Heart left ventricle (tissue), 16 donors: ENCODE data around the gene BRSK1. TPM values are rescaled to one million over a fixed set of nuclear protein-coding genes. Genes with fewer than 3 reads are reported as not detected.

ENCODE experiments used
- ATAC-seq, 4 donors: fragments of 200-7000 bp; cut with Tn5 transposase; one replicate each; pipeline ENCODE4 v1.9.1; 2020 to 2022; ENCODE audit warnings: moderate library complexity in 4 of 4, mild to moderate bottlenecking in 3 of 4, moderate number of reproducible peaks in 1 of 4
- DNase-seq, 5 donors: peaks; one replicate each; pipeline ENCODE4 v3.0.0-alpha.2; 2020
- H3K27ac ChIP-seq, 12 donors: fragments of 200-600 bp; sonication (generic) in 4 of 12; one replicate each; pipeline versions ENCODE4 v1.5.0 to v1.8.0; 2016 to 2022; ENCODE audit warnings: mild to moderate bottlenecking in 2 of 12
- H3K27me3 ChIP-seq, 9 donors: fragments of 200-600 bp; sonication (generic) in 2 of 9; one replicate each; pipeline versions ENCODE4 v1.5.1 to v1.8.0; 2016 to 2022; ENCODE audit warnings: mild to moderate bottlenecking in 3 of 9
- H3K36me3 ChIP-seq, 9 donors: fragments of 200-600 bp; sonication (generic) in 2 of 9; one replicate each; pipeline versions ENCODE4 v1.5.0 to v1.8.0; 2018 to 2022; ENCODE audit warnings: mild to moderate bottlenecking in 2 of 9
- H3K4me1 ChIP-seq, 12 donors: fragments of 200-600 bp; sonication (generic) in 4 of 12; one replicate each; pipeline versions ENCODE4 v1.5.0 to v1.8.0; 2016 to 2022; ENCODE audit warnings: mild to moderate bottlenecking in 3 of 12
- H3K4me3 ChIP-seq, 12 donors: fragments of 200-600 bp; sonication (generic) in 4 of 12; one replicate each; pipeline versions ENCODE4 v1.5.0 to v1.8.0; 2017 to 2022; ENCODE audit warnings: mild to moderate bottlenecking in 9 of 12, moderate library complexity in 4 of 12
- H3K9me3 ChIP-seq, 12 donors: fragments of 200-600 bp; sonication (generic) in 4 of 12; one replicate each; pipeline versions ENCODE4 v1.5.0 to v1.8.0; 2016 to 2022; ENCODE audit warnings: mild to moderate bottlenecking in 1 of 12
- CTCF ChIP-seq, 12 donors: fragments of 200-600 bp; sonication (generic) in 4 of 12; IDR thresholded peaks; one replicate each; pipeline versions ENCODE4 v1.5.0 to v1.8.0; 2018 to 2022; ENCODE audit warnings: antibody characterized with exemption in 12 of 12, mild to moderate bottlenecking in 5 of 12
- POLR2A ChIP-seq, 2 donors: fragments of 450-650 bp; IDR thresholded peaks; one replicate each; pipeline ENCODE4 v1.6.1; 2017; ENCODE audit warnings: antibody characterized with exemption in 2 of 2, mild to moderate bottlenecking in 2 of 2, moderate library complexity in 2 of 2
- WGBS, 4 donors: extraction: QIAGEN DNeasy Blood & Tissue Kit in 2 of 4; methylation state at CpG; one replicate each; pipeline versions ENCODE4 v1.1.5 to v1.1.7; 2013 to 2018; 5-methylcytosine and 5-hydroxymethylcytosine counted together
- intact Hi-C, 10 donors: fragments of 100-400 bp; cut with DNase I; formaldehyde crosslinking; loops; one replicate each; pipeline versions ENCODE4 v1.11.1 to v1.14.2; 2022
- microRNA-seq, 4 donors: library from miRNA; unstranded; fragments of <30 nt; microRNA quantifications; one replicate each; pipeline versions ENCODE4 to v1.2.0, GENCODE V29; 2017 to 2020
- polyA plus RNA-seq, 2 donors: library from polyadenylated mRNA; stranded (reverse); fragments of 200-250 nt; gene quantifications; one replicate each; pipeline ENCODE4 v1.2.3, GENCODE V29; 2013
- total RNA-seq, 9 donors: library from RNA; depleted of rRNA in 2 of 9; stranded (reverse); fragments of >200 nt in 2 of 9; fragmentation: NEBNext Ultra II Directional in 3 of 9; extraction: Animal tissue kit (Norgen Biotek cat#: 25700) in 3 of 9; gene quantifications; one replicate each; pipeline versions ENCODE4 v1.1.0 to v1.2.4, GENCODE V29; 2016 to 2023
- donor health status: ischemic (EF 13 %, LVEDD 7.1; RV severe dilation, severe dysfunction).
- donor health status: healthy with polysubstance abuse.
- donor health status: DM: no; HTN: yes; CAD: no.
- donor health status: DM: no; HTN: no; CAD: no.
- donor health status: ischemic (EF 25% LVEDD 6.9; RV normal size, moderate dysfunction).
- donor health status: ischemic (EF 25% LVEDD 5.7; RV mildly dilated, moderate dysfunction).
- donor health status: healthy.
- donor health status: DM: yes; HTN: yes; CAD: no.
- donor health status: ischemic (EF 35%, LVEDD 5.7; RV mildly dilated, moderate dysfunction).
- donor health status: nonischemic (EF 11% LVEDD 7.7; RV severe dilation, severe dysfunction).
- donor health status: DM: yes; HTN: yes; CAD: no.
- donor health status: PGD.
- donor health status: ischemic (EF 29% LVEDD 5.4; RV normal size, mild dysfunction).
- donor health status: nonischemic (EF 23%, LVEDD 6.1; RV moderate dilation, normal function).

Gene BRSK1
- total and polyA plus RNA-seq, 11 donors, result 1.6 to 7.4 (median 2.1) TPM

GRCh38 chr19:55360902-55361301, 77.1 kb downstream of the BRSK1 start:
- H3K27me3 ChIP-seq, result peaks cover 0 to 18% (median 2%) of the 10 kb centered on the region in 9 donors
- H3K36me3 ChIP-seq, result no peaks in the 10 kb centered on the region
- TF ChIP-seq CTCF (IDR thresholded peaks at IDR 0.05), result no peak
- TF ChIP-seq POLR2A (IDR thresholded peaks at IDR 0.05), result no peak
- H3K9me3 ChIP-seq, result no peaks in the 10 kb centered on the region
- 89 to 92% (median 91%) methylated on average over 16 of the region's 16 CpGs for WGBS, 4 donors
- no peak overlapping the region for H3K27ac ChIP-seq
- ATAC-seq, result no peak
- H3K4me1 ChIP-seq, result no peaks in the 10 kb centered on the region
- intact Hi-C loops, result no loop called here
- DNase-seq, result no peak
- H3K4me3 ChIP-seq, result no peak overlapping the region

Small RNA genes within 50 kb of the gene (microRNA-seq; reads per million reads assigned to microRNA genes)
- gene MIR6802 (0 to 3.1 (median 1.5) reads per million in 4 donors), gene MIR6803 (0.60 to 11.4 (median 6.0) reads per million in 4 donors)

Other genes starting within 250 kb of the BRSK1 start
- gene GP6, start 245.7 kb upstream of the BRSK1 start, total RNA-seq, result 1 to 10 TPM in 1 of 9 donors, under 1 TPM in 7, not detected in 1; 0.24 to 1.7 (median 0.51) TPM
- under 1 TPM; 0.65 to 0.88 TPM for gene GP6, start 245.7 kb upstream of the BRSK1 start, polyA plus RNA-seq
- 10 to 100 TPM; 29.3 to 60.7 (median 43.0) TPM for gene RDH13, start 220.8 kb upstream of the BRSK1 start, total RNA-seq
- gene RDH13, start 220.8 kb upstream of the BRSK1 start, polyA plus RNA-seq, result 10 to 100 TPM; 34.6 to 37.9 TPM
- 10 to 100 TPM in 1 of 9 donors, 1 to 10 TPM in 5, under 1 TPM in 3; 0.44 to 25.5 (median 1.5) TPM for gene EPS8L1, start 208.1 kb upstream of the BRSK1 start, total RNA-seq
- 1 to 10 TPM; 3.0 to 3.3 TPM for gene EPS8L1, start 208.1 kb upstream of the BRSK1 start, polyA plus RNA-seq
- gene PPP1R12C, start 166.4 kb upstream of the BRSK1 start, total RNA-seq, result 100 to 1,000 TPM; 116 to 324 (median 209) TPM
- 100 to 1,000 TPM; 230 to 264 TPM for gene PPP1R12C, start 166.4 kb upstream of the BRSK1 start, polyA plus RNA-seq
- gene TNNT1, start 134.8 kb upstream of the BRSK1 start, total RNA-seq, result 100 to 1,000 TPM in 3 of 9 donors, 10 to 100 TPM in 6; 18.7 to 192 (median 58.6) TPM
- 100 to 1,000 TPM in 1 of 2 donors, 10 to 100 TPM in 1; 23.8 to 264 TPM for gene TNNT1, start 134.8 kb upstream of the BRSK1 start, polyA plus RNA-seq
- gene TNNI3, start 126.3 kb upstream of the BRSK1 start, total RNA-seq, result over 10,000 TPM in 3 of 9 donors, 1,000 to 10,000 TPM in 6; 1,912 to 14,347 (median 9,662) TPM
- over 10,000 TPM in 1 of 2 donors, 1,000 to 10,000 TPM in 1; 3,704 to 34,502 TPM for gene TNNI3, start 126.3 kb upstream of the BRSK1 start, polyA plus RNA-seq
- gene DNAAF3, start 117.4 kb upstream of the BRSK1 start, total RNA-seq, result 1 to 10 TPM in 7 of 9 donors, under 1 TPM in 2; 0.56 to 5.7 (median 2.1) TPM
- gene DNAAF3, start 117.4 kb upstream of the BRSK1 start, polyA plus RNA-seq, result 1 to 10 TPM; 1.8 to 4.4 TPM
- under 1 TPM in 1 of 9 donors, not detected in 8; 0.15 TPM for gene SYT5, start 103.7 kb upstream of the BRSK1 start, total RNA-seq
- not detected for gene SYT5, start 103.7 kb upstream of the BRSK1 start, polyA plus RNA-seq
- gene PTPRH, start 74.5 kb upstream of the BRSK1 start, total RNA-seq, result 1 to 10 TPM in 8 of 9 donors, under 1 TPM in 1; 0.75 to 5.7 (median 2.3) TPM
- gene PTPRH, start 74.5 kb upstream of the BRSK1 start, polyA plus RNA-seq, result 10 to 100 TPM in 1 of 2 donors, 1 to 10 TPM in 1; 1.8 to 11.4 TPM
- 1 to 10 TPM in 8 of 9 donors, under 1 TPM in 1; 0.64 to 2.5 (median 1.9) TPM for gene TMEM86B, start 55.2 kb upstream of the BRSK1 start, total RNA-seq
- 1 to 10 TPM; 2.7 to 3.1 TPM for gene TMEM86B, start 55.2 kb upstream of the BRSK1 start, polyA plus RNA-seq
- gene PPP6R1, start 25.0 kb upstream of the BRSK1 start, total RNA-seq, result 10 to 100 TPM; 28.6 to 59.9 (median 41.1) TPM
- 10 to 100 TPM; 34.7 to 60.4 TPM for gene PPP6R1, start 25.0 kb upstream of the BRSK1 start, polyA plus RNA-seq
- gene HSPBP1, start 3.9 kb upstream of the BRSK1 start, total RNA-seq, result 10 to 100 TPM; 25.7 to 42.0 (median 30.6) TPM
- 10 to 100 TPM; 56.4 to 76.0 TPM for gene HSPBP1, start 3.9 kb upstream of the BRSK1 start, polyA plus RNA-seq
- 10 to 100 TPM in 1 of 9 donors, 1 to 10 TPM in 4, under 1 TPM in 3, not detected in 1; 0.43 to 14.1 (median 1.2) TPM for gene TMEM150B, start 41.3 kb downstream of the BRSK1 start, total RNA-seq
- gene TMEM150B, start 41.3 kb downstream of the BRSK1 start, polyA plus RNA-seq, result under 1 TPM; 0.72 to 0.79 TPM
- gene KMT5C, start 55.9 kb downstream of the BRSK1 start, total RNA-seq, result 10 to 100 TPM in 1 of 9 donors, 1 to 10 TPM in 8; 3.6 to 10.8 (median 7.2) TPM
- gene KMT5C, start 55.9 kb downstream of the BRSK1 start, polyA plus RNA-seq, result 1 to 10 TPM; 3.3 to 6.2 TPM
- under 1 TPM in 1 of 9 donors, not detected in 8; 0.16 TPM for gene COX6B2, start 70.7 kb downstream of the BRSK1 start, total RNA-seq
- gene COX6B2, start 70.7 kb downstream of the BRSK1 start, polyA plus RNA-seq, result not detected
- gene GARIN5B, start 79.3 kb downstream of the BRSK1 start, total RNA-seq, result not detected
- not detected for gene GARIN5B, start 79.3 kb downstream of the BRSK1 start, polyA plus RNA-seq
- under 1 TPM in 2 of 9 donors, not detected in 7; 0.11 to 0.43 TPM for gene IL11, start 86.5 kb downstream of the BRSK1 start, total RNA-seq
- under 1 TPM in 1 of 2 donors, not detected in 1; 0.25 TPM for gene IL11, start 86.5 kb downstream of the BRSK1 start, polyA plus RNA-seq
- not detected for gene TMEM190, start 92.8 kb downstream of the BRSK1 start, total RNA-seq
- not detected for gene TMEM190, start 92.8 kb downstream of the BRSK1 start, polyA plus RNA-seq
- 1 to 10 TPM in 2 of 9 donors, under 1 TPM in 5, not detected in 2; 0.35 to 2.2 (median 0.56) TPM for gene TMEM238, start 100.3 kb downstream of the BRSK1 start, total RNA-seq
- not detected for gene TMEM238, start 100.3 kb downstream of the BRSK1 start, polyA plus RNA-seq
- gene RPL28, start 101.9 kb downstream of the BRSK1 start, total RNA-seq, result 1,000 to 10,000 TPM in 1 of 9 donors, 100 to 1,000 TPM in 8; 196 to 1,019 (median 565) TPM
- gene RPL28, start 101.9 kb downstream of the BRSK1 start, polyA plus RNA-seq, result 1,000 to 10,000 TPM in 1 of 2 donors, 100 to 1,000 TPM in 1; 768 to 1,391 TPM
- gene UBE2S, start 123.8 kb downstream of the BRSK1 start, total RNA-seq, result 10 to 100 TPM; 16.5 to 51.8 (median 29.1) TPM
- 10 to 100 TPM; 10.9 to 27.3 TPM for gene UBE2S, start 123.8 kb downstream of the BRSK1 start, polyA plus RNA-seq
- not detected for gene SHISA7, start 159.3 kb downstream of the BRSK1 start, total RNA-seq
- not detected for gene SHISA7, start 159.3 kb downstream of the BRSK1 start, polyA plus RNA-seq
- gene ISOC2, start 177.6 kb downstream of the BRSK1 start, total RNA-seq, result 100 to 1,000 TPM in 1 of 9 donors, 10 to 100 TPM in 8; 36.9 to 102 (median 48.8) TPM
- 10 to 100 TPM; 86.8 to 94.9 TPM for gene ISOC2, start 177.6 kb downstream of the BRSK1 start, polyA plus RNA-seq
- gene C19orf85, start 180.8 kb downstream of the BRSK1 start, total RNA-seq, result not detected
- gene C19orf85, start 180.8 kb downstream of the BRSK1 start, polyA plus RNA-seq, result not detected
- gene ZNF628, start 192.6 kb downstream of the BRSK1 start, total RNA-seq, result 10 to 100 TPM in 1 of 9 donors, 1 to 10 TPM in 8; 2.3 to 10.3 (median 4.6) TPM
- 1 to 10 TPM; 5.4 to 7.9 TPM for gene ZNF628, start 192.6 kb downstream of the BRSK1 start, polyA plus RNA-seq
- 10 to 100 TPM in 1 of 9 donors, 1 to 10 TPM in 8; 2.9 to 10.4 (median 6.7) TPM for gene NAT14, start 201.2 kb downstream of the BRSK1 start, total RNA-seq
- gene NAT14, start 201.2 kb downstream of the BRSK1 start, polyA plus RNA-seq, result 1 to 10 TPM; 7.3 to 9.2 TPM
- 1 to 10 TPM in 8 of 9 donors, under 1 TPM in 1; 1.00 to 6.2 (median 3.3) TPM for gene SSC5D, start 204.4 kb downstream of the BRSK1 start, total RNA-seq
- 1 to 10 TPM in 1 of 2 donors, under 1 TPM in 1; 0.91 to 1.4 TPM for gene SSC5D, start 204.4 kb downstream of the BRSK1 start, polyA plus RNA-seq